GM12865 (cell line): Measurements from ENCODE around the gene PRAMEF20.

Experiments
- DNase-seq: peaks from one replicate; pipeline ENCODE4 v3.0.0; 2010; ENCODE audit warnings: low read depth
- H3K4me3 ChIP-seq: 2 replicates; pipeline ENCODE4 v1.5.1; 2011; ENCODE audit warnings: mild to moderate bottlenecking, low read depth, low read length, control low read depth
- TF ChIP-seq, protein P1 (sequence below): IDR thresholded peaks from 2 replicates; pipeline ENCODE4 v1.5.1; 2011; ENCODE audit warnings: low read length, control low read depth, low read depth, inconsistent platforms; ENCODE audit not compliant: insufficient read depth; ENCODE audit errors: missing control alignments

The PRAMEF20 gene

DNA sequence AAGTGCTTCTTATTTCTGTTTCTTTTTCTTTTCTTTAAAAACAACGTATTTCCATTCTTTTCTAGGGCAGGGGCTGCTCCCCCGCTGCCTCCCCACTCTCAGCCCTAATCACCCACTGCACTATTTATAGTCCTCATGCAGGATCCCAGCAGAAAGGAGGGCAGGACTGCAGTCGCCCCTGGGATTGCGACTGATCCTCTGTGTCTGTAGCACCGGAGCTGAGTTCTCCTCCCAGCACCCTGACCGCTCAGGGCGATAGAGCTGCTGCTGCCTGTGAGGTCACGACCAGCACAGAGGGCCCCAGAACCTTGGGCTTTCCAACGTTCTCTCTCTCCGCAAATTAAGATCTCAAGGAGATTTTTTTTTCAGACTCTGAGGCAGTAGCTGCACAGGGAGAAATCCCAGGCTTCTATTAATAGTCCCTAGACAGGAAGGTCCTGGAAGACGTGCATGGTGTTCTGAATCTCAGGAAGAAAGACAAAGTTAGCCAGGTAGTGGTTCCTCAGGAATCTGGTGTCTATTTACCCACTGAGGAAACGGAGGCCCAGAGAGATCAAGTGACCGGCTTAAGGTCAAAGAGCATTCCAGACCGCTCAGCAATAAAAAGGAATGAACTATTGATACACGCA is 46.8 kb downstream of the PRAMEF20 start:
- DNase-seq: no peak
- no peak overlapping the region for H3K4me3 ChIP-seq
- TF ChIP-seq, protein P1, sequence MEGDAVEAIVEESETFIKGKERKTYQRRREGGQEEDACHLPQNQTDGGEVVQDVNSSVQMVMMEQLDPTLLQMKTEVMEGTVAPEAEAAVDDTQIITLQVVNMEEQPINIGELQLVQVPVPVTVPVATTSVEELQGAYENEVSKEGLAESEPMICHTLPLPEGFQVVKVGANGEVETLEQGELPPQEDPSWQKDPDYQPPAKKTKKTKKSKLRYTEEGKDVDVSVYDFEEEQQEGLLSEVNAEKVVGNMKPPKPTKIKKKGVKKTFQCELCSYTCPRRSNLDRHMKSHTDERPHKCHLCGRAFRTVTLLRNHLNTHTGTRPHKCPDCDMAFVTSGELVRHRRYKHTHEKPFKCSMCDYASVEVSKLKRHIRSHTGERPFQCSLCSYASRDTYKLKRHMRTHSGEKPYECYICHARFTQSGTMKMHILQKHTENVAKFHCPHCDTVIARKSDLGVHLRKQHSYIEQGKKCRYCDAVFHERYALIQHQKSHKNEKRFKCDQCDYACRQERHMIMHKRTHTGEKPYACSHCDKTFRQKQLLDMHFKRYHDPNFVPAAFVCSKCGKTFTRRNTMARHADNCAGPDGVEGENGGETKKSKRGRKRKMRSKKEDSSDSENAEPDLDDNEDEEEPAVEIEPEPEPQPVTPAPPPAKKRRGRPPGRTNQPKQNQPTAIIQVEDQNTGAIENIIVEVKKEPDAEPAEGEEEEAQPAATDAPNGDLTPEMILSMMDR: no peak

DNA sequence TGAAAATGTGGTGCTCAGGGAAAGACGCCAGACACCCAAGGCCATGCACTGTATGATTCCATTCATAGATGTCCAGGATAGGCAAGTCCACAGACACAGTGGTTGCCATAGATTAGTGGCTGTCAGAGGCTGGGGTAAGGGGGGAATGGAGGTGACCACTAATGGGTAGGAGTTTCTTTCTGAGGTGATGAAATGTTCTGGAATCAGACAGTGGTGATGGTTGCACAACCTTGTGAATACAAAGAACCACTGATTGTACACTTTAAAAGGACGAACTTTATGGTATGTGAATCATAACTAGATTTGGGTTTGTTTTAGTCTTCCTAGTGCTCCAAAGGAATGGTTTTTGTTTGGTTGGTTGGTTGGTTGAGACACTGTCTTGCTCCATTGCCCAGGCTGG is 51.7 kb downstream of the PRAMEF20 start:
- H3K4me3 ChIP-seq: no peak overlapping the region
- no peak for DNase-seq
- TF ChIP-seq, protein P1: no peak

DNA sequence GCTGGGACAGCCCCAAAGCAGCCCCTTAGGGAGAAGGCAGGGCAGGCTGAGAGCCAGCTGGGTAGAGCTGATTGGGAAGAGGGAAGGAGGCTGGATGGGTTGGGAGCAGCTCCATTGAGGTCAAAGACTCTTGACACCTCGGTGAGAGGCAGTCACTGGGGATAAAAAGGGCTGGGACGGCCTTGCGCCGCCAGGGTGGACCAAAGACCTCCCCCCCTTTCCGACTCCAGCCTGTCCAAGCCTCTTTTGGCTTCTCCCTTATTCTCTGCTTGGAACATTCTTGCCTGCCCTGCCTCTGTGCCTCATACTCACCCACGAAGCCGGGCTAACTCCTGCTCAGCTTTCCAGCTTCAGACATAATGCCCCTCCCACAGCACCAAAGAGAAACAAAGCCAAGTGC is 52.4 kb downstream of the PRAMEF20 start:
- H3K4me3 ChIP-seq: no peak overlapping the region
- TF ChIP-seq, protein P1: no peak
- DNase-seq: no peak

DNA sequence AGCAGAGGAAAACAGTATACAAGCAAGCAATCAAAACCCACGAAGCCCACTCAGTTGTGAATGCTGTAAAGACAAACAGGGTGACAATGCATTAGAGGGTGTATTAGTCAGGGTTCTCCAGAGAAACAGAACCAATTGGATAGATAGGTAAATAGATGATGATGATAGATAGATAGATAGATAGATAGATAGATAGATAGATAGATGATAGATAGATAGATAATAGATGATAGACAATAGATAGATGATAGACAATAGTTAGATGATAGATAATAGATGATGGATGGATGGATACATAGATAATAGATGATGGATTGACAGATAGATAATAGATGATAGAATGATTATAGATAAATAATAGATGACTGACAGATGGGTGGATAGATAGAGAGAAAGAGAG is 55.3 kb downstream of the PRAMEF20 start:
- H3K4me3 ChIP-seq: no peak overlapping the region
- TF ChIP-seq, protein P1: no peak
- DNase-seq: no peak

DNA sequence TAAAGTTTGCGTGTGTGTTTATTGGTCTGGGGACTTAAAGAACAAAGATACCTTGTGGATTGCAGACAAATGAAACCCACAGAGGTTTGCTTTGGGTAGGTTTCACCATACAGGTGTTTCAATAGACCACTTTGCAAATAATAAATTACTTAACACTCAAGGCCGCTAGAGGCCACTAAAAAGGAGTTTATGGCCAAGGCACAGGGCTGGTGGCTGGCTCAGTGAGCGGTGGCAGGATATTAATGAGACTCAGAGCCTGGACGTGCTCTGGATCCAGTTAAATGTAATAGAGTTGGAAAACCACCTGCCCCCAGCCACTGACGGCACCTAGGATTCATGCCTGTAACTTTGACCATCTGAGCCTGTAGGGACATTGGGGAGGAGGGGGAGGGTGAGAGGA is 59.1 kb downstream of the PRAMEF20 start:
- TF ChIP-seq, protein P1: peak; percentile 3
- no peak overlapping the region for H3K4me3 ChIP-seq
- DNase-seq: peak; percentile 19
